Inflammatory macrophage treated with lipopolysaccharide for 4 hours (primary cell): Measurements from ENCODE around the gene PPP1R9A.

Source experiments
- DNase-seq: peaks from one replicate; pipeline ENCODE4 v3.0.0-alpha.2; 2020

PPP1R9A gene

GRCh38 chr7:95041031-95041430 is 133.6 kb downstream of the PPP1R9A start:
- DNase-seq: no peak

- no peak for DNase-seq
These were observed 138.0 kb downstream of the PPP1R9A start for GRCh38 chr7:95045236-95045923.

- DNase-seq: no peak
These were observed 139.3 kb downstream of the PPP1R9A start for GRCh38 chr7:95046494-95047240.

GRCh38 chr7:95047291-95047690 is 139.9 kb downstream of the PPP1R9A start:
- no peak for DNase-seq

GRCh38 chr7:95052566-95053094 is 145.2 kb downstream of the PPP1R9A start:
- DNase-seq: no peak

GRCh38 chr7:95054386-95054785 is 147.0 kb downstream of the PPP1R9A start:
- no peak for DNase-seq

GRCh38 chr7:95055295-95055694 is 147.9 kb downstream of the PPP1R9A start:
- no peak for DNase-seq

GRCh38 chr7:95056107-95056739 is 148.8 kb downstream of the PPP1R9A start:
- no peak for DNase-seq

GRCh38 chr7:95056901-95057300 is 149.5 kb downstream of the PPP1R9A start:
- no peak for DNase-seq

GRCh38 chr7:95059842-95060313 is 152.5 kb downstream of the PPP1R9A start:
- no peak for DNase-seq

- no peak for DNase-seq
These were observed 155.5 kb downstream of the PPP1R9A start for GRCh38 chr7:95062901-95063300.

- no peak for DNase-seq
These were observed 159.5 kb downstream of the PPP1R9A start for GRCh38 chr7:95066737-95067530.

GRCh38 chr7:95088536-95089215 is 181.3 kb downstream of the PPP1R9A start:
- DNase-seq: no peak

- no peak for DNase-seq
These were observed 182.3 kb downstream of the PPP1R9A start for GRCh38 chr7:95089414-95090315.

- DNase-seq: no peak
These were observed 184.9 kb downstream of the PPP1R9A start for GRCh38 chr7:95092324-95092723.

GRCh38 chr7:95095259-95095965 is 188.0 kb downstream of the PPP1R9A start:
- DNase-seq: no peak

- peak; percentile 57 for DNase-seq
These were observed 188.7 kb downstream of the PPP1R9A start for GRCh38 chr7:95095966-95096540.

GRCh38 chr7:95097291-95097690 is 189.9 kb downstream of the PPP1R9A start:
- no peak for DNase-seq

- DNase-seq: no peak
These were observed 190.5 kb downstream of the PPP1R9A start for GRCh38 chr7:95097851-95098250.

GRCh38 chr7:95099106-95099505 is 191.7 kb downstream of the PPP1R9A start:
- no peak for DNase-seq
